ENCODE data around the gene AP2A2. TPM values are rescaled to one million over a fixed set of nuclear protein-coding genes. Genes with fewer than 3 reads are reported as not detected.

AP2A2 gene
- total and polyA plus RNA-seq, 2 of the 4 experiments (the other 2 are of a cell fraction) = 19.9 to 49.0 TPM

DNA sequence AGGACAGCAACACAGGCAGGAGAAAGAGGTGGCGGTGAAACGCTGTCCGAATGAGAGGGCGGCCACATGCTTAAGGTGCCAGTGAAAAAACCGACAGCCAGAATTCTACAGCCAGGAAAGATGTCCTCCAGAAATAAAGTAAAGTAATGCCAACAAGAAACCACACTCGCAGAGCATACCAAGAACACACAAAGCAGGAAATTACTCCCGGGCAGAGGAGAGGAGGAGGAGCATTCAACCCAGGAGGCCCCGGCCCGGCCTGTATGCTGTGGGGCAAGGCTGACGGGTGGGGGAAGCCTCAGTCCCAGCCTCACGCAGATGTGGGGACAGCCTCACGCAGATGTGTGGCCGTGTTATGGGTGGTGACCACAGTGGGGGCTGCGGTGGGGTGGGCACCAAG, 43.1 kb upstream of the AP2A2 start:
- H4K20me1 ChIP-seq (ENCODE audit: insufficient read depth, low read length) = no peaks in the 10 kb centered on the region
- intact Hi-C loops (cut with micrococcal nuclease) (no loop called here), dilution Hi-C loops (cut with HindIII; ENCODE audit: low sequenced_read_pairs, unreplicated experiment) (no loop called here), in situ Hi-C loops (cut with MboI; ENCODE audit: low sequenced_read_pairs) (no loop called here)
- DNase-seq (no peak), ATAC-seq (ENCODE audit: low read depth) (peak; percentile 28; the same call in 1 of the 2 replicates)
- H4K91ac ChIP-seq (ENCODE audit: insufficient read depth, low read depth, low read length) = no peak overlapping the region
- no peak overlapping the region for H2AFZ ChIP-seq (replicated peaks; ENCODE audit: low read length, poor library complexity)
- no peak overlapping the region for H3K4ac ChIP-seq (ENCODE audit: low read depth, low read length)
- no TSS peak for BruUV-seq (replicated peaks)
- H3K4me2 ChIP-seq (ENCODE audit: low read depth, low read length) = no peak overlapping the region
- no peak overlapping the region for H2BK120ac ChIP-seq (ENCODE audit: low read depth, low read length)
- H3K4me3 ChIP-seq (ENCODE audit: insufficient read depth, low read depth, low read length) = no peak overlapping the region
- no peak overlapping the region for H3K9ac ChIP-seq (ENCODE audit: low read depth, low read length)
- H3K9me3 ChIP-seq (ENCODE audit: control insufficient read depth, insufficient read depth, low read length) = no peaks in the 10 kb centered on the region
- ChIA-PET CTCF (no interaction called here), POLR2A (ENCODE audit: unreplicated experiment) (no interaction called here)
- 100% methylated on average over 2 of the region's 14 CpGs; no CpG with 5 or more reads in 1 of the 2 experiments for WGBS, 2 experiments (ENCODE audit: extremely low coverage in 2 of 2, insufficient read length in 1 of 2)
- H2BK5ac ChIP-seq (ENCODE audit: low read depth, low read length, poor library complexity, severe bottlenecking) = no peak overlapping the region
- no peaks in the 10 kb centered on the region for H3K9me1 ChIP-seq (ENCODE audit: insufficient read depth, low read length)
- no peak overlapping the region for H2BK15ac ChIP-seq (ENCODE audit: low read depth, low read length)
- no peaks in the 10 kb centered on the region for H3K4me1 ChIP-seq (ENCODE audit: control insufficient read depth, insufficient read depth, low read length)
- no peaks in the 10 kb centered on the region for H3K79me1 ChIP-seq (ENCODE audit: low read depth in 1 of 2, low read length in 2 of 2)
- no peak overlapping the region for H2BK20ac ChIP-seq (ENCODE audit: low read depth, low read length)
- H3K27ac ChIP-seq (ENCODE audit: insufficient read depth, low read length) = no peak overlapping the region
- no peaks in the 10 kb centered on the region for H3K27me3 ChIP-seq (ENCODE audit: control insufficient read depth, insufficient read depth, low read length)
- no peak overlapping the region for H2AK5ac ChIP-seq (ENCODE audit: low read depth, low read length)
- no peak overlapping the region for H3K56ac ChIP-seq (ENCODE audit: extremely low read depth, insufficient read depth, low read length)
- H4K5ac ChIP-seq (ENCODE audit: low read depth, low read length) = no peak overlapping the region
- no peak overlapping the region for H4K8ac ChIP-seq (ENCODE audit: low read depth in 2 of 2, low read length in 2 of 2)
- H3K23ac ChIP-seq (ENCODE audit: low read depth, low read length) = no peak overlapping the region
- H3K18ac ChIP-seq (ENCODE audit: low read depth, low read length) = no peak overlapping the region
- no peak overlapping the region for H2AK9ac ChIP-seq (replicated peaks; ENCODE audit: low read depth, low read length, poor library complexity)
- TF ChIP-seq NFE2L2 (IDR thresholded peaks at IDR 0.05; ENCODE audit: low read depth, low read length) = no peak
- peaks cover 23% of the 10 kb centered on the region for H3K36me3 ChIP-seq (ENCODE audit: control insufficient read depth, insufficient read depth, low read length)
- no peak overlapping the region for H3K14ac ChIP-seq (replicated peaks; ENCODE audit: low read depth, low read length)

Data from IMR-90 (cell line).